ENCODE results near the gene CPNE7.
A peak's percentile ranks its signal among the peaks of the same experiment; 100 is the strongest.
"Not testable (repeated sequence)": the region's sequence is repeated elsewhere in the genome, so short reads cannot be mapped to it uniquely, and the experiment has no call there.

Gene CPNE7

DNA sequence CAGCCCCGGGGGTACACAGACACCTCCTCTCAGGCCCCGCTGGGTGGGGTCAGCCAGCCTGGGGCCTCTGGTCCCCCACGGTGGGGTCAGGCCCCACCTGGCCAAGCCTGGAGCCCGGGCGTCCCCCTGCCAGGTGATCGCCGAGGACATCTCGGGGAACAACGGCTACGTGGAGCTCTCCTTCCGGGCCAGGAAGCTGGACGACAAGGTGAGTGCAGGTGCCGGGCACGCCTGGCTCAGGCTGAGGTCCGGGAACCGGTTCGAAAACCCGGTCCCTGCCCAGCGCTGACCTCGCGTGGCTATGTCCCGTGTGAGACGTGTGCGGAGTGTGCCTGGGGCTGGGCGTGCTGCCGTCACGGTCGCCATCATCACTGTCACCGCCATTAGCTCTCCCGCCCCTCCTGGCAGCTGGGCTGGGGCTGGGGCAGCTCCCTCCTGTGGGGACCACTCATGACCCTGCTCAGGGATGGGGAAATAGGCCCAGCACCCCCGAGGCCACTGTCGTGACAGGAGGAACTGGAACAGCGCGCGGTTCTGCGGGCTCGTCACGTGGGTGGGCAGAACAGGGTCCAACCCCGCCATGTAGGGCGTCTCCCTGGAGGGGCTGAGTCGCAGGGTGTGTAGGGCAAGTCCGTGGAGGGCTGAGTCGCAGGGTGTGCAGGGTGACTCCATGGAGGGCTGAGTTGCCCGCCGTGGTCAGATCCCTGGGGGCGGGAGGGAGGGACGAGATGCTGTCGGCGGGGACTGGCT, 8.5 kb downstream of the CPNE7 start:
- DNase-seq (ENCODE audit: low read depth) = no peak

DNA sequence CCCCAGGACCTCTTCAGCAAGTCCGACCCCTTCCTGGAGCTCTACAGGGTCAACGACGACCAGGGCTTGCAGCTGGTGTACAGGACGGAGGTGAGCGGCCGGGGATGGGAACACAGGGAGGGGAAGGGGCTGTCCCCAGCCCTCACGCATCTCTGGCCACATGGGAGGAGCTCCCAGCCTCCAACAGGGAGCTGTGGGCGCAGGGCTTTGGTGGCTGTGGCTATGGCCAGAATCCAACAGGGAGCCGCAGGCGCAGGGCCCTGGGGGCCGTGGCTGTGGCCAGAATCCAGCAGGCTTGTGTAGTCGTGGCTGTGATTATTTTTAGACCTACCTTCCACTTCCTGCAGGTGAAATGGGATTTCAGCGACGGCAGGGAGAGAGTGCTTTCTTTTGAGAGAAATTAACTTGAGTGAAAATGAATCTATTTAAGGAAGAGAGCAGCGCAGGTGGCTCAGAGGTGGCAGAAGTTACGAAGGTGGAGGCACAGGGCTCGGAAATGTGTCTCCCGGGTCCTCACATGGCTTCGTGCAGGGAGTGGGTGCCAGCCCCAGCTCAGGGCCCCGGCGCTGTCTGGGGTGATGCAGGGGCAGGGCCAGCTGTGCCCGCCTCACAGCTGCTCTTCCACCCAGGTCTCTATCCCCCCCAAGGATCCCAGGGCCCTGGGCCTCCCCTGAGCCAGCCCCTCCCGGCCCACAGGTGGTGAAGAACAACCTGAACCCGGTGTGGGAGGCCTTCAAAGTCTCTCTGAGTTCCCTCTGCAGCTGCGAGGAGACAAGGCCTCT, 9.4 kb downstream of the CPNE7 start:
- DNase-seq (ENCODE audit: low read depth) = no peak

DNA sequence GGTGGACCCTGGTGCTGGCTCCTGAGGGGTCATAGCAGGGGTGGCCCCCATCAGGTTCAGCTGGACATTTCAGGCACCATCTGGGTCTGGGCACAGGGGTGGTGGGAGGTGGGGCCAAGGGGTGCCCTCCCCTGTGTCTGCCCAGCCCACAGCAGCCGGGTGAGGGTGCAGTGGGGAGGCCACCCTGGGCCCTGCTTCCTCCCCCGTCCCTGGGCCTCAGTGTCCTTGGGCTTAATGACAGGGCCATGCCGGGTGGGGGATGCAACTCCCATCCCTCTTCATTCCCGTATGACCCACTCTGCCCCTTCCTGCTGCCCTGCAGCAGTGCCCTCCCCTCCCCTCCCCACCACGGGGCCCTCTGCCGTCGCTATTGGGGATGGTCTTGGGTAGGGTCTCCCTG, 10.7 kb downstream of the CPNE7 start:
- DNase-seq (ENCODE audit: low read depth) = no peak

DNA sequence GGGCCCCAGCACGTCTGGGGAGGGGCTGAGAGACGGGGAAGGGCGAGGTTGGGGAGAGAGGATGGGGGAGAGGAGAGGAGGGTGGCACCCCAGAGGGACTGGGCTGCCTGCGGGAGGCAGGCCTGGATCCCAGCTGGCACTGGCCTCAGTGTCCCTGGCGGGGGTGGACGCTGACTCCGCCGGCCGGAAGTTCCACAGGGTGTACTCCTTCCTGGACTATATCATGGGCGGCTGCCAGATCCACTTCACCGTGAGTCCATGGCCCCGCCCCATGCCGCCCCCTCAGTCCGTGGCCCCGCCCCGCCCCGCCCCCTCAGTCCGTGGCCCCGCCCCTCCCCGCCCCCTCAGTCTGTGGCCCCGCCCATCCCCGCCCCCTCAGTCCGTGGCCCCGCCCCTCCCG, 11.3 kb downstream of the CPNE7 start:
- peak; percentile 55 for DNase-seq (ENCODE audit: low read depth)

DNA sequence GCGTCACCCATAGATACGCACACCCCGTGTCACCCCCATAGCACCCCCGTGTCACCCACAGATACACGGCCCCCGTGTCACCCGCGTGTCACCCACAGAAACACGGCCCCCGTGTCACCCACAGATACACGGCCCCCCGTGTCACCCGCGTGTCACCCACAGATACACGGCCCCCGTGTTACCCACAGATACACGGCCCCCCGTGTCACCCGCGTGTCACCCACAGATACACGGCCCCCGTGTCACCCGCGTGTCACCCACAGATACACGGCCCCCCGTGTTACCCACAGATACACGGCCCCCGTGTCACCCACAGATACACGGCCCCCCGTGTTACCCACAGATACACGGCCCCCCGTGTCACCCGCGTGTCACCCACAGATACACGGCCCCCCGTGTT, 12.1 kb downstream of the CPNE7 start:
- DNase-seq (ENCODE audit: low read depth) = not testable (repeated sequence)

DNA sequence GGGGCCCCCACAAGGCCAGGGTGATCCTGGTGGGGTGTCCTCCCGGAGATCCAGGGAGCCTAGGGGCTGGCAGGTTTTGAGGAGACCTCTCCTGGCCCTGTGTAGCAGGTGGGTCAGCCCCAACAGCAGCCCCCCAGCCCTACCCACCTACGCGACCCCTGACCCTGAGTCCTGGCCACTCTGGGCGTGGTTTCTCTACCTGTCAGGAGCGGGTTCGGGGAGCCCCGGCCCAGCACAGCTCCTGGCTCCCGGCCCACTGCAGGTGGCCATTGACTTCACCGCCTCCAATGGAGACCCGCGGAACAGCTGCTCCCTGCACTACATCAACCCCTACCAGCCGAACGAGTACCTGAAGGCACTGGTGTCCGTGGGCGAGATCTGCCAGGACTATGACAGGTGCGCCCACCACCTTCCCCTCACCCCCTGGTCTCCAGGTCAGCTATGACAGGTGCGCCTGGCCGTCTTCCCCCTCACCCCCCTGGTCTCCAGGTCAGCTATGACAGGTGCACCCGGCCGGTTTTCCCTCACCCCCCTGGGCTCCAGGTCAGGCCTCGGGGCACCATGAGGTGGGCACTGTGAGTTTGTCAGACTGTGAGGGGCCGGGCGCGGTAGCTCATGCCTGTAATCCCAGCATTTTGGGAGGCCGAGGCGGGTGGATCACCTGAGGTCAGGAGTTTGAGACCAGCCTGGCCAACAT, 13.0 kb downstream of the CPNE7 start:
- no peak for DNase-seq (ENCODE audit: low read depth)

DNA sequence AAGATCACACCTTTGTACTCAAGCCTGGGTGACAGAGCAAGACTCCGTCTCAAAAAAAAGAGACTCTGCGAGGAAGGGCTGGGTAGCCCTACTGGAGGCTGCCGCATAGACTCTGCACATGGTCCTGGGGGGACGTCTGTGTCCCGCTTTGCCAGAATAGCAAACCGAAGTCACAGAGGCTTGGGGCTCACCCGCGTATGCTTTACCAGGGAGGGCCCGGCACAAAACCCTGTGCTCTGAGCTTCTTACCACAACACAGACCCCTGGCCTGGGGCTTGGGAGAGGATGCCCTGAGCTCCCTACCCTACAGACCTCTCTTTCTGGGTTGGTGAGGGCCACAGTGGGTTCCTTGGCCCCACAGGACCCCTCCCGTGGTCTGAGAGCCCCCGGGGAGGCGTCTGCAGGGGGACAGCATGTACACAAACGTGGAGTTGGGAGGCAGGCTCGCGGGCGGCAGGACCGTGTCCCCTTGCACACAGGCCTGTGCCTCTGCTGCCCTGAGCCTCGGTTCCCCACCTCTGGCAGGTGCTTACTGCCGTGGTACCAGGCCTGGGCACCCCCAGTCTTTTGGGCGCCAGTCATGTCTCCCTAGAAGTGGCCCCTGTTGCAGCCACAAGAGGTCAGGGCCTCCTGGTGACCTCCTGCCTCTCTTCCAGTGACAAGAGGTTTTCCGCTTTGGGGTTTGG, 13.8 kb downstream of the CPNE7 start:
- DNase-seq (ENCODE audit: low read depth) = no peak

DNA sequence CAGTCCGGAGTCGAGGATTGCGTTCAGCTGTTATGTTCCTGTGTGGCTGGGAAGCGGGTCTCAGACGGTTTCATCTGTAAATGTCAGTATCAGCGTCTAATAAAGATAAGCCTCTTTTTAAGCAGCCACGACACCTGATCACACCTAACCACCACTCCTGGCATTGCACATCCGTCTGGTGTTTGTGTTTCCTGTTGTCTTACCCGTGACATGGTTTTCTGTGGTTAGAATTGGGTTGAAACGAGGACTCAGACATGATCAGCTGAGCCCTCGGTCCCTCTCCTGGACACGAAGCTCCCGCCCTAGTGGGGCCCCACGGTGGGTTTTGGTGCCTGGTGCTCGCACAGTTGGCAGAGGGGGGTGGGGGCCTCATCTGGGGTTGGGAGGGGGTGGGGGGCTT, 18.3 kb downstream of the CPNE7 start:
- DNase-seq (ENCODE audit: low read depth) = no peak

DNA sequence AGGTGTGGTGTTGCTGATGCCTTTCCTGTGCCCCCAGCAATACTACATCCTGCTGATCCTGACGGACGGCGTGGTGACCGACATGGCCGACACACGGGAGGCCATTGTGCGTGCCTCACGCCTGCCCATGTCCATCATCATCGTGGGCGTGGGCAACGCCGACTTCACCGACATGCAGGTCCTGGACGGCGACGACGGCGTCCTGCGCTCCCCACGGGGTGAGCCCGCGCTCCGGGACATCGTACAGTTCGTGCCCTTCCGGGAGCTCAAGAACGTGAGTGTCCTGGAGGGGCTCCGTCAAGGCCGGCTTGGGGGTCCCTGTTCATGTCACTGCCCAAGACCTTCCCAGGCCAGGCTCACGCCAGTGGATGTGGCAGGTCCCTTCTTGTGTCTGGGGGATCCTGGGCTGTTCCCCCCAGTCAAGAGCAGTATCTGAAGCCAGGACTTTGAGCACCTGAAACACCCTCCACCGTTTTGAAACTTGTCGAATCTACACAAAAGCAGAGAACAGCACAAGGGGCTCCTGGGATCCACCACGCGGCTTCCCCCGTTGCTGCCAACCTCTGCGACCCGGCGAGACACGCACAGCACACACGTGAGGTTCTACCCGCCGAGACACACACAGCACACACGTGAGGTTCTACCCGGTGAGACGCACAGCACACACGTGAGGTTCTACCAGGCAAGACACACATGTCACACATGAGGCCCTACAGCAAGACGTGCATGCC, 19.9 kb downstream of the CPNE7 start:
- DNase-seq (ENCODE audit: low read depth) = no peak

DNA sequence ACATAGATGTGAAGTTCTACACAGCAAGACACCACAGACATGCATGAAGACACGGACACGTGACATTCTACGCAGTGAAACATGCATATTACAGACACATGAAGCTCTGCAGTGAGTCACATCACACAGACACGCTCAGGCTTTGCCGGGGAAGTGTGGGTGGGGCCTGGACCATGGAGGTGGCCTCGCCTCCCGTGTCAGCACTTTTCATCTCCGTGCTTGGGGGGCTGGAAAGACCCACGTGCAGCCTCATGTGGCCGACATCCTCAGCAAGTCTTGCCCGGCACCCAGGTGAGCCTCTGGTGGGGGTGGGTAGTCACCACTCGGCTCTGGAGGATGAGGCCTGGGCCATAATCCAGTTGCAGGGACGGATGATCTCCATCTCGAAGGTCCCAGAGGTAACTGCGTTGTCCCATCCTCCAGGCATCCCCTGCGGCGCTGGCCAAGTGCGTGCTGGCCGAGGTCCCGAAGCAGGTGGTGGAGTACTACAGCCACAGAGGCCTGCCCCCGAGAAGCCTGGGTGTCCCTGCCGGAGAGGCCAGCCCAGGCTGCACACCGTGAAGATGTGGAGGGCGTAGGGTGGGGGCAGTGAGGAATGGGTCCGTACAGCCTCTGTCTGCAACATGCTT, 20.6 kb downstream of the CPNE7 start:
- no peak for DNase-seq (ENCODE audit: low read depth)

DNA sequence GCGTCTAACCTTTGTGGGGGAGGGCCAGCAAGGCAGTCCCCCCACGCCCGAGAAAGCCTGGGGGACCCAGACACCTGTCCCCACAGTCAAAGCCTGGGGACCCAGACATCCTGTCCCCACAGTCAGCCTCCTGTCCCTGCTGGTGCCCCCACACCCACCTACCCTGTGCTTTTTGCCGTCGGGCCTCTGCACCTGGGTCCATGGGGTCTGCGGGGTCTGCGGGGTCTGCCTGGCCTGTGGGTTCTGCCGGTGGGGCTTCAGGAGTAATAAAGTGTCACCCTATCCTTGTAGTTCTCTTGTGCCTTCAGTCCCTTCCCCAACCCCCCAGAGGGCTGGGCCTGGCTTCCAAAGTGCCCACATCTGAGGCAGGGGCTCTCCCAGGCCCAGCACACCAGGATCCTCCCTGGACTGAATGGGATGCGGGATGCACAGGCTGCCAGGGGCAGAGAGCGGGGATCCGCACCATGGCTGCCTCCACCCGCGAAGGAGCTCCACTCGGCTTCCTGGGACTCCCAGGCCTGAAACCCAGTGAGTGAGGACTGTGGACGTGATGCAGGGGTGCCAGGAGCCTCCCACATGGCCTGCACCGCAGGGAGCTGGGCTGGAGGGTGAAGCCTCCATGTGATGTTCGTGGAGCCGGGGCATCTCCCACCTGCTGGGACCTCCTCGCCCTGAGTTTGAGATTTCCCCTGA, 21.5 kb downstream of the CPNE7 start:
- no peak for DNase-seq (ENCODE audit: low read depth)

DNA sequence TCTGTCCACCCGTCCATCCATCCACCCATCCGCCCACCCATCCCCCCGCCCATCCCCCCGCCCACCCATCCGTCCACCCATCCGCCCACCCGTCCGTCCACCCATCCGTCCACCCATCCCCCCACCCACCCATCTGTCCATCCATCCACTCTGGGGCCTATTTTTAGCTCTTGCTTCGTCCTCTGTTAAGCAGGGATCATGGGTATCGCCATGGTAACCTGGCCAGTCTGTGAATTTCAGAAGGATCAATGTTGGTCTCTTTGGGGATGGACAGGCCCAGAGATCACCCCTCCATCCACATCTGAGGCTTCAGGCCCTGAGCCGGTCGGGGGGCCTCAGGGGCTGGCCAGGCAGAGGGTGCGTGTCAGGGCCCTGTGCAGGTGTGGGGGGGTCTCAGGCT, 22.6 kb downstream of the CPNE7 start:
- peak; percentile 69 for DNase-seq (ENCODE audit: low read depth)

DNA sequence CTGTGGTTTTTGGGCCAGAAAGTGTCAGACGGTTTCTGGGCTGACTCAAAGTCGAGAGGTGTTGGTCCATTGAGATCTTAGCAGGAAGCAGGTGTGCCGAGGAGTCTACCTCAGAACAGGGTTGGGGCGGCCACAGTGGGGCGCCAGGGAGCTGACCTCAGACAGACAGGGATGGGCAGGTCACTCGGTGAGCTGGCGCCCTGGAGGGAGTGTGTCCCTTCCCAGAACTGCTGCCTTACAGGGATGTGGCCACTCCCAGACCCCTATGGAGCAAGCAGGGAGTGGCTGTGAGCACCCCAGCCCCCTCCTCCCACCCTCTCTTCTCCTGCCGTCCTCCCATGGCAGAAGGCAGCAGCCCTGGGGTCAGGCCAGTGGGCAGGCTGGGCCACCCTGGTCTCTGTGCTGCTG, 23.9 kb downstream of the CPNE7 start:
- DNase-seq (ENCODE audit: low read depth) = peak; percentile 70

DNA sequence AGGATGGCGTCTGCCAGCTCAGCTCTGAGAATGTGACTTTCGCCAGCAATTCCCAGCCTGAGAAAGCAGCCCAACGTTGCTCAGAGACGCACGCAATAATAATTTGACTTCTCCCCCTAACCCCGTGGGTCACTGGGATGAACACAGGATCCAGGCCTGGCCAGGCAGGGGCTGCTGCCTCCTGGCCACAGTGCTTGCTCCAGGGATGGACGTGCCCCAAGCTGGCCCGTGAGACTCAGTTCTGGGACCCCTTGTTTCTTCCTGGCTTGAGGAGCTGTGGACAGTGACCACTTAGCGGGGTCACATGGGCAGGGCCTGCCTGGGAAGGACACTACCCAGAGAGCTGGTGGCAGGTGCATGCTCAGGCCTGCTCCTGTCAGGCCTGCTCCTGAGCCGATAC, 24.3 kb downstream of the CPNE7 start:
- no peak for DNase-seq (ENCODE audit: low read depth)

DNA sequence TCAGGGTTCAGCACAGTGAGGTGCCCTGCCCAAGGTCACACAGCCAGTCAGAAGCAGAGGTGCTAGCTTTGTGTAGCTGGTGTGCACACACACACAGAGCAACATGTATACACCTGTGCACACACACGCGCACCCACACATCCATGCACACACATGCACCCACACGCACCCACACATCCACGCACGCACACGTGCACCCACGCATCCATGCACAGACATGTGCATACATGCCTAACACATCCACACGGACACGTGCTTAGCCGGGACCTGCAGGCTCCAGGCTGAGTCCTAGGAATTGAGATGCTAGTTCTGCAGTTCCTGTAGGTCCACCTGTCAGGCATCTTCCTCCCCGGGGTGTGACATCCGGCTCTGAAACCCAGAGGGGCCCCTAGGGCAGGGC, 24.9 kb downstream of the CPNE7 start:
- DNase-seq (ENCODE audit: low read depth) = no peak

DNA sequence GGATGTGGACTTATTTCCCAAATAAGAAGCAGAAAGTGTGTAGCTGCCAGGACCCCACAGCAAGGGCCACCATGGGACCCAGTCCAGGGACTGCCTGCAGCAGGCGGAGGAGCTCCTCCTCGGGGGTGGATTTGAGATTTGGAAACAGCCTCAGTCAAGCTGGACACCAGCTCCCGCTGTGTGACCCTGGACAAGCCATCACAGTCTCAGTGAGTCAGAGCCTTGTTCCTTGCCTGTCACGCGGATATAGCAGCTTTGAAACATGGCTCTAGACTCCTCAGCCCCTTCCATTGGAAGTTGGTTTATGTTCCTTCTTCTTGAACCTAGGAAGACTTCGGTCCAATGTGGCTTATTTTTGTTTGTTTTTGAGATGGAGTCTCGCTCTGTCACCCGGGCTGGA, 25.4 kb downstream of the CPNE7 start:
- no peak for DNase-seq (ENCODE audit: low read depth)

DNA sequence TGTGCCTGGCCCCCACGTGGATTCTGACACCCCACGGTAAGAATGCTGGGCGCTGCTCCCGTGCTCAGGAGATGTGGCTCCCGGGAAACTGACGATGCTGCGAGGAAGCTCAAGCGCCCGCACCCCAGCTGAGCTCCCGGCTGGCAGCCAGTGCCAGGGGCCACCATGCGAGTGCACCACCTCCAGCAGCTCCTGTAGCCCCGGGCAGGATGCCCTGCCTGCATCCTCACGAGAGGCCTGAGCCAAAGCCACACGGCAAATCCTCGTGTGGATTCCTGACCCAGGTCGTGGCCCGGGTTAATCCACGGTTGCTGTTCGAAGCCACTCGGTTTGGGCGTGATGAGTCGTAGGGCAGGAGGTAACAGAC, 26.3 kb downstream of the CPNE7 start:
- no peak for DNase-seq (ENCODE audit: low read depth)

DNA sequence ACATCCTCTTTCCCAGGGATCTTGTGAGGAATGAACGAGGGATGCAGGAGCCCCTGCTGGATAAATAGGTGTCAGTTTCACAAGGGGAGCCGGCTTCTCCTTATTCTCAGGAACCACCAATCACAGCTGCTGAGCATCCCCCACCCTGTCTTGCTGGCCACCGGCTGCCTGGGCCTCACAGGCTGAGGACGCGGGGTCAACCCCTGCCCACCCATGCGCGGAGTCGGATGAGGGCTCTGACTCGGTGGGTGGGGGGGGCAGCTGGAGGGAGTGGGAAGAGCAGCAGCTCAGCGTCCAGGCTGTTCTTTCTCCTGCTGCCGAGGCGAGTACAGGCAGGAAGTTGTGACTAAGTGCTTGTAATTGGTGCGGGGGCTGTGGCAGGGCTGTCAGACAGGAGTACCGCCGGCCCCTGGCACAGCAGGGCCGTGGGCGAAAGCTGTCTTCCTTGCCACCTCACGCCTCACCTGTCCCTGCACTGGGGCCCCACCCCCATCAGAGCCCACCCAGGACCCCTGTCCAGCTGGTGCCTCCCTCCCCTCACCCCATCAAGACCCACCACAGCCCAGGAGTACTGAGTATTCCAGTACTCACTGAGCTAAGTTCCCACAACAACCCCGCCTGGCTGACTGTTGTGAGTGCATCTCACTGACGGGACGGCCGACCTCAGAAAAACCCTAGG, 26.9 kb downstream of the CPNE7 start:
- DNase-seq (ENCODE audit: low read depth) = peak; percentile 93

DNA sequence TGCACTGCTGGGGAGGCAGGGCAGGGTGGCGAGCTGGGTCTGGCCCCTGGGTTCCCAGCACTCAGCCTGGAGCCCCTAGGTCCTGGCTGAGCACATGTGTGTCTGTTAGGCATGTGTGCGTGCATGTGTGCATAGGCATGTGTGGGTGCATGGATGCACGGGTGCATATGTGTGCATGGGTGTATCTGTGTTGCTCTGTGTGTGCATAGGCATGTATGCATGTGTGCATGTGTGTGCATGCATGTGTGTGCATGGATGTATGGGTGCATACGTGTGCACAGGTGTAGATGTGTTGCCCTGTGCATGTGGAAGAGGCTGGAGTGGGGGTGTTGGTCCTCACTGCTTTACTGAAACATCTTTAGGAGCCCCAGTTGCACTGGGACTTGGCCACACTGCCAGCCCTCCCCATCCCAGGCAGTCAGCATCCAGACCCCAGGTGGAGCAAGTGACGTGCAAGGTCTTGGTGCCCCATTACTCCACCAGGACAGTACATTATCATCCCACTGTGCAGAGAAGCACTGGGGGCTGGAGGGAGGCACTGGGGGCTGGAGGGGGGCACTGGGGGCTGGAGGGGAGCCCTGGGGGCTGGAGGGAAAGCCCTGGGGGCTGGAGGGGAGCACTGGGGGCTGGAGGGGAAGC, 27.5 kb downstream of the CPNE7 start:
- DNase-seq (ENCODE audit: low read depth) = no peak

DNA sequence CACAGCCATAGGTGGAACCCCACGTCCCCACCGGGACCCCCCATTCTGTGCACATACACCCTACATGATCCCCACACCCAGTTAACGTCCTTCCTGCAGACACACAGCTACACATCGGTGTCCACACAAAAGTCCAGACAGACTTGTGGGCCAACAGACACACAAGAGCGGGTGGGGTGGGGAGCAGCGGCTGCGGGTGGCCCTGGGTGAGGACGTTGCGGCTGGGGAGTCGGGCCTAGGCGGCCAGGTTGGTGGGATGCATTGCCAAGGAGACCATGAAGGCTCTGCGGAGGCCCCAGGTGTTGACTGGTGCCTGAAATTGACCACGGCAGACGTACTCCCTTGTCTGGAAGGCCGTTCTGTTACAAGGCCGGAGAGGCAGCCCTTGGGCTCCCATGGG, 29.2 kb downstream of the CPNE7 start:
- DNase-seq (ENCODE audit: low read depth) = no peak

Measured in ELR (cell line).